ENCODE measurements around the gene SLC22A23. TPM values are rescaled to one million over a fixed set of nuclear protein-coding genes. Genes with fewer than 3 reads are reported as not detected.

Gene SLC22A23
- total and polyA plus RNA-seq, 7 donors = 8.1 to 18.7 (median 12.0) TPM

GRCh38 chr6:3417473-3417872 is 39.4 kb downstream of the SLC22A23 start:
- Histone ChIP-seq H3K9me3 (no peaks in the 10 kb centered on the region), H3K27me3 (no peaks in the 10 kb centered on the region), H3K4me3 (no peak overlapping the region), H3K36me3 (peaks cover 0 to 5% (median 0%) of the 10 kb centered on the region in 4 donors), H3K27ac (no peak overlapping the region), H3K4me1 (peaks cover 0 to 10% (median 5%) of the 10 kb centered on the region in 4 donors)
- intact Hi-C loops (cut with DNase I) = no loop called here
- DNase-seq = no peak
- 91 to 92% methylated on average over 4 of the region's 4 CpGs for WGBS, 2 donors
- no peak for TF ChIP-seq EP300 (IDR thresholded peaks at IDR 0.05)
- TF ChIP-seq POLR2AphosphoS5 (IDR thresholded peaks at IDR 0.05) = no peak
- TF ChIP-seq POLR2A (IDR thresholded peaks at IDR 0.05) = no peak
- no peak for TF ChIP-seq CTCF (IDR thresholded peaks at IDR 0.05)

- Histone ChIP-seq H3K36me3 (peaks cover 0 to 5% (median 0%) of the 10 kb centered on the region in 4 donors), H3K27me3 (no peaks in the 10 kb centered on the region), H3K4me3 (no peak overlapping the region), H3K27ac (no peak overlapping the region), H3K4me1 (no peaks in the 10 kb centered on the region), H3K9me3 (no peaks in the 10 kb centered on the region)
- DNase-seq = no peak
- intact Hi-C loops (cut with DNase I) = no loop called here
- WGBS, 2 donors = 94% methylated on average over 8 of the region's 8 CpGs
- TF ChIP-seq POLR2A (IDR thresholded peaks at IDR 0.05) (no peak), POLR2AphosphoS5 (IDR thresholded peaks at IDR 0.05) (no peak), CTCF (IDR thresholded peaks at IDR 0.05) (no peak)
These were observed 41.4 kb downstream of the SLC22A23 start for GRCh38 chr6:3415490-3415889.

- H3K27me3 ChIP-seq = no peaks in the 10 kb centered on the region
- 74 to 80% methylated on average over 5 of the region's 5 CpGs for WGBS, 2 donors
These were observed 41.8 kb downstream of the SLC22A23 start for GRCh38 chr6:3415082-3415453.

GRCh38 chr6:3414327-3415081 is 42.3 kb downstream of the SLC22A23 start:
- H3K36me3 ChIP-seq = peaks cover 0 to 12% (median 0%) of the 10 kb centered on the region in 4 donors
- WGBS, 2 donors = 53 to 75% methylated on average over 11 of the region's 11 CpGs
- H3K27ac ChIP-seq = no peak overlapping the region
- TF ChIP-seq POLR2AphosphoS5 (IDR thresholded peaks at IDR 0.05) = no peak
- TF ChIP-seq POLR2A (IDR thresholded peaks at IDR 0.05) = no peak
- TF ChIP-seq CTCF (IDR thresholded peaks at IDR 0.05) = no peak
- TF ChIP-seq EP300 (IDR thresholded peaks at IDR 0.05) = no peak
- H3K4me3 ChIP-seq = no peak overlapping the region
- no peaks in the 10 kb centered on the region for H3K27me3 ChIP-seq
- H3K9me3 ChIP-seq = no peaks in the 10 kb centered on the region
- no peaks in the 10 kb centered on the region for H3K4me1 ChIP-seq
- DNase-seq = peak; percentile 9
- intact Hi-C loops (cut with DNase I) = no loop called here

More at GRCh38 chr6:3415082-3415453, 41.8 kb downstream of the SLC22A23 start:
- H3K9me3 ChIP-seq = no peaks in the 10 kb centered on the region
- intact Hi-C loops (cut with DNase I) = no loop called here
- H3K4me3 ChIP-seq = no peak overlapping the region
- H3K27ac ChIP-seq = no peak overlapping the region
- peak; percentile 36 for DNase-seq
- peaks cover 0 to 6% (median 0%) of the 10 kb centered on the region in 4 donors for H3K36me3 ChIP-seq
- H3K4me1 ChIP-seq = no peaks in the 10 kb centered on the region
- no peak for TF ChIP-seq EP300 (IDR thresholded peaks at IDR 0.05)
- no peak for TF ChIP-seq CTCF (IDR thresholded peaks at IDR 0.05)
- no peak for TF ChIP-seq POLR2A (IDR thresholded peaks at IDR 0.05)
- no peak for TF ChIP-seq POLR2AphosphoS5 (IDR thresholded peaks at IDR 0.05)

Measured in sigmoid colon (tissue), 7 donors.